ENCODE measurements around the gene DNMT3A.
A peak's percentile ranks its signal among the peaks of the same experiment; 100 is the strongest.

The DNMT3A gene

GRCh38 chr2:25257931-25258846 lies 83.5 kb downstream of the DNMT3A start:
- Mint-ChIP-seq H3K36me3 (ENCODE audit: low read depth) (peaks cover 34% of the 10 kb centered on the region), H3K9me3 (no peaks in the 10 kb centered on the region), H3K27me3 (ENCODE audit: low read depth) (no peaks in the 10 kb centered on the region), H3K27ac (peak overlapping the region; percentile 39), H3K4me1 (ENCODE audit: low read depth) (peaks cover under 1% of the 10 kb centered on the region), H3K4me3 (no peak overlapping the region)
- no peak for DNase-seq (ENCODE audit: low spot score)

- peaks cover 34% of the 10 kb centered on the region for H3K36me3 Mint-ChIP-seq (ENCODE audit: low read depth)
- no peak overlapping the region for H3K27ac Mint-ChIP-seq
- peaks cover 4% of the 10 kb centered on the region for H3K4me1 Mint-ChIP-seq (ENCODE audit: low read depth)
- no peak overlapping the region for H3K4me3 Mint-ChIP-seq
- H3K9me3 Mint-ChIP-seq: no peaks in the 10 kb centered on the region
- no peak for DNase-seq (ENCODE audit: low spot score)
- no peaks in the 10 kb centered on the region for H3K27me3 Mint-ChIP-seq (ENCODE audit: low read depth)
These were observed 84.6 kb downstream of the DNMT3A start for GRCh38 chr2:25257032-25257552.

GRCh38 chr2:25256488-25256875 lies 85.2 kb downstream of the DNMT3A start:
- Mint-ChIP-seq H3K9me3 (no peaks in the 10 kb centered on the region), H3K36me3 (ENCODE audit: low read depth) (peaks cover 31% of the 10 kb centered on the region), H3K4me3 (no peak overlapping the region), H3K27ac (no peak overlapping the region), H3K4me1 (ENCODE audit: low read depth) (peaks cover 4% of the 10 kb centered on the region), H3K27me3 (ENCODE audit: low read depth) (no peaks in the 10 kb centered on the region)
- DNase-seq (ENCODE audit: low spot score): no peak

- Mint-ChIP-seq H3K4me3 (no peak overlapping the region), H3K27ac (no peak overlapping the region), H3K4me1 (ENCODE audit: low read depth) (peaks cover 4% of the 10 kb centered on the region), H3K27me3 (ENCODE audit: low read depth) (no peaks in the 10 kb centered on the region), H3K36me3 (ENCODE audit: low read depth) (peaks cover 31% of the 10 kb centered on the region), H3K9me3 (no peaks in the 10 kb centered on the region)
- DNase-seq (ENCODE audit: low spot score): no peak
These were observed 85.8 kb downstream of the DNMT3A start for GRCh38 chr2:25255745-25256487.

- DNase-seq (ENCODE audit: low spot score): no peak
- Mint-ChIP-seq H3K9me3 (no peaks in the 10 kb centered on the region), H3K27ac (no peak overlapping the region), H3K27me3 (ENCODE audit: low read depth) (no peaks in the 10 kb centered on the region), H3K4me1 (ENCODE audit: low read depth) (peaks cover 6% of the 10 kb centered on the region), H3K4me3 (no peak overlapping the region), H3K36me3 (ENCODE audit: low read depth) (peaks cover 26% of the 10 kb centered on the region)
These were observed 86.8 kb downstream of the DNMT3A start for GRCh38 chr2:25254961-25255360.

- H3K4me1 Mint-ChIP-seq (ENCODE audit: low read depth): peaks cover 9% of the 10 kb centered on the region
These were observed 88.5 kb downstream of the DNMT3A start for GRCh38 chr2:25253153-25253626.

GRCh38 chr2:25252291-25253152 lies 89.2 kb downstream of the DNMT3A start:
- Mint-ChIP-seq H3K4me1 (ENCODE audit: low read depth) (peaks cover 9% of the 10 kb centered on the region), H3K36me3 (ENCODE audit: low read depth) (peaks cover 26% of the 10 kb centered on the region), H3K9me3 (no peaks in the 10 kb centered on the region), H3K27me3 (ENCODE audit: low read depth) (no peaks in the 10 kb centered on the region), H3K4me3 (peak overlapping the region; percentile 77), H3K27ac (peak overlapping the region; percentile 42)
- DNase-seq (ENCODE audit: low spot score): peak; percentile 58

More at GRCh38 chr2:25253153-25253626, 88.5 kb downstream of the DNMT3A start:
- Mint-ChIP-seq H3K9me3 (no peaks in the 10 kb centered on the region), H3K36me3 (ENCODE audit: low read depth) (peaks cover 24% of the 10 kb centered on the region), H3K27me3 (ENCODE audit: low read depth) (no peaks in the 10 kb centered on the region), H3K4me3 (peak overlapping the region; percentile 71), H3K27ac (peak overlapping the region; percentile 42)
- DNase-seq (ENCODE audit: low spot score): no peak

- Mint-ChIP-seq H3K27me3 (ENCODE audit: low read depth) (no peaks in the 10 kb centered on the region), H3K9me3 (no peaks in the 10 kb centered on the region), H3K36me3 (ENCODE audit: low read depth) (peaks cover 28% of the 10 kb centered on the region), H3K4me3 (peak overlapping the region; percentile 77), H3K27ac (peak overlapping the region; percentile 71), H3K4me1 (ENCODE audit: low read depth) (peaks cover 9% of the 10 kb centered on the region)
- peak; percentile 31 for DNase-seq (ENCODE audit: low spot score)
These were observed 90.1 kb downstream of the DNMT3A start for GRCh38 chr2:25251422-25252273.

GRCh38 chr2:25251071-25251421 lies 90.7 kb downstream of the DNMT3A start:
- no peak for DNase-seq (ENCODE audit: low spot score)
- peak overlapping the region; percentile 71 for H3K27ac Mint-ChIP-seq
- peak overlapping the region; percentile 77 for H3K4me3 Mint-ChIP-seq
- peaks cover 27% of the 10 kb centered on the region for H3K36me3 Mint-ChIP-seq (ENCODE audit: low read depth)
- no peaks in the 10 kb centered on the region for H3K9me3 Mint-ChIP-seq
- H3K4me1 Mint-ChIP-seq (ENCODE audit: low read depth): peaks cover 9% of the 10 kb centered on the region
- no peaks in the 10 kb centered on the region for H3K27me3 Mint-ChIP-seq (ENCODE audit: low read depth)

- Mint-ChIP-seq H3K4me1 (ENCODE audit: low read depth) (peaks cover 9% of the 10 kb centered on the region), H3K27ac (peak overlapping the region; percentile 49), H3K4me3 (peak overlapping the region; percentile 75), H3K36me3 (ENCODE audit: low read depth) (peaks cover 28% of the 10 kb centered on the region), H3K9me3 (no peaks in the 10 kb centered on the region), H3K27me3 (ENCODE audit: low read depth) (no peaks in the 10 kb centered on the region)
- DNase-seq (ENCODE audit: low spot score): no peak
These were observed 91.2 kb downstream of the DNMT3A start for GRCh38 chr2:25250331-25251070.

- no peak for DNase-seq (ENCODE audit: low spot score)
- Mint-ChIP-seq H3K4me3 (peak overlapping the region; percentile 26), H3K27me3 (ENCODE audit: low read depth) (no peaks in the 10 kb centered on the region), H3K9me3 (no peaks in the 10 kb centered on the region), H3K4me1 (ENCODE audit: low read depth) (peaks cover 9% of the 10 kb centered on the region), H3K36me3 (ENCODE audit: low read depth) (peaks cover 28% of the 10 kb centered on the region), H3K27ac (no peak overlapping the region)
These were observed 91.9 kb downstream of the DNMT3A start for GRCh38 chr2:25249785-25250184.

GRCh38 chr2:25247792-25248512 lies 93.8 kb downstream of the DNMT3A start:
- no peaks in the 10 kb centered on the region for H3K27me3 Mint-ChIP-seq (ENCODE audit: low read depth)
- no peak for DNase-seq (ENCODE audit: low spot score)
- H3K4me3 Mint-ChIP-seq: no peak overlapping the region
- no peaks in the 10 kb centered on the region for H3K9me3 Mint-ChIP-seq
- H3K36me3 Mint-ChIP-seq (ENCODE audit: low read depth): peaks cover 16% of the 10 kb centered on the region
- H3K4me1 Mint-ChIP-seq (ENCODE audit: low read depth): peaks cover 6% of the 10 kb centered on the region
- no peak overlapping the region for H3K27ac Mint-ChIP-seq
